CD4-positive, alpha-beta T cell (primary cell): ENCODE measurements around the gene MTHFD2. TPM values are rescaled to one million over a fixed set of nuclear protein-coding genes. Genes with fewer than 3 reads are reported as not detected.

Source experiments
- ATAC-seq: fragments of 200-7000 bp; cut with Tn5 transposase; one replicate; pipeline ENCODE4 v1.10.0; 2022; ENCODE audit warnings: mild to moderate bottlenecking; ENCODE audit not compliant: poor library complexity
- CTCF ChIA-PET: fragments of 350-600 bp; sonication (Branson Sonifier 250); formaldehyde crosslinking; loops from one replicate; lab custom pipeline; 2021; ENCODE audit warnings: antibody characterized with exemption, inconsistent platforms; lab: Charles Lee
- POLR2A ChIA-PET: fragments of 350-600 bp; sonication (Branson Sonifier 250); formaldehyde crosslinking; loops from one replicate; lab custom pipeline; 2021; ENCODE audit warnings: antibody characterized with exemption, inconsistent platforms; lab: Charles Lee
- DNase-seq, 14 experiments: peaks; one replicate each; pipeline ENCODE4 v3.0.0-alpha.2; 2013 to 2020; ENCODE audit warnings: mixed read lengths in 2 of 14
- H3K27ac ChIP-seq, 2 donors: one replicate each; pipeline versions ENCODE4 v1.5.1 to v1.7.0; 2013; ENCODE audit warnings: low read length in 2 of 2, low read depth in 1 of 2, mild to moderate bottlenecking in 1 of 2
- H3K27me3 ChIP-seq, 2 experiments: 1 replicate in 1 of 2; 2 replicates in 1 of 2; pipeline versions ENCODE4 v1.6.1 to v1.7.0; 2013; ENCODE audit warnings: low read length in 2 of 2, control low read depth in 1 of 2, mild to moderate bottlenecking in 1 of 2, moderate library complexity in 1 of 2; ENCODE audit not compliant: insufficient read depth in 2 of 2, control insufficient read depth in 1 of 2
- H3K36me3 ChIP-seq: one replicate; pipeline ENCODE4 v1.6.1; 2013; ENCODE audit warnings: low read length, control low read depth; ENCODE audit not compliant: insufficient read depth
- H3K4me1 ChIP-seq: one replicate; pipeline ENCODE4 v1.6.1; 2013; ENCODE audit warnings: low read length, control low read depth; ENCODE audit not compliant: insufficient read depth
- H3K4me3 ChIP-seq: one replicate; pipeline ENCODE4 v1.5.1; 2013; ENCODE audit warnings: mild to moderate bottlenecking, low read length, moderate library complexity
- H3K9me3 ChIP-seq, 2 experiments: 1 replicate in 1 of 2; 2 replicates in 1 of 2; pipeline versions ENCODE4 v1.6.1 to v1.7.0; 2013; ENCODE audit warnings: low read length in 2 of 2, mild to moderate bottlenecking in 2 of 2, control low read depth in 1 of 2, moderate library complexity in 1 of 2; ENCODE audit not compliant: control insufficient read depth in 1 of 2, insufficient read depth in 1 of 2
- H3K27ac Mint-ChIP-seq: one replicate; pipeline ENCODE4 v1.8.0; 2020; ENCODE audit warnings: mixed read lengths
- H3K27me3 Mint-ChIP-seq: one replicate; pipeline ENCODE4 v1.8.0; 2021; ENCODE audit warnings: mixed read lengths
- H3K36me3 Mint-ChIP-seq: one replicate; pipeline ENCODE4 v1.8.0; 2021; ENCODE audit warnings: low read depth, mixed read lengths
- H3K4me1 Mint-ChIP-seq: one replicate; pipeline ENCODE4 v1.8.0; 2021; ENCODE audit warnings: low read depth, mixed read lengths
- H3K4me3 Mint-ChIP-seq: one replicate; pipeline ENCODE4 v1.8.0; 2020; ENCODE audit warnings: mild to moderate bottlenecking, mixed read lengths
- H3K9me3 Mint-ChIP-seq: one replicate; pipeline ENCODE4 v1.8.0; 2020; ENCODE audit warnings: mixed read lengths
- intact Hi-C, 2 experiments: fragments of 100-400 bp; cut with DNase I in 1 of 2; cut with micrococcal nuclease in 1 of 2; formaldehyde crosslinking; loops; one replicate each; pipeline versions ENCODE4 v1.15.1 to v1.9.0; 2023 to 2025; cut with DNase I, micrococcal nuclease
- total RNA-seq, 174 experiments: library from RNA in 2 of 174; stranded (reverse) in 2 of 174; gene quantifications; one replicate each; pipeline ENCODE4 v1.2.3 and lab custom pipeline; 2021 to 2026
- TF ChIP-seq, protein P1 (sequence below): fragments of 200-600 bp; IDR thresholded peaks from one replicate; pipeline ENCODE4 v1.8.0; 2022; ENCODE audit warnings: antibody characterized with exemption, mild to moderate bottlenecking

The MTHFD2 gene
- total RNA-seq, 2 experiments from 2014 or later = 18.6 to 21.6 TPM

DNA sequence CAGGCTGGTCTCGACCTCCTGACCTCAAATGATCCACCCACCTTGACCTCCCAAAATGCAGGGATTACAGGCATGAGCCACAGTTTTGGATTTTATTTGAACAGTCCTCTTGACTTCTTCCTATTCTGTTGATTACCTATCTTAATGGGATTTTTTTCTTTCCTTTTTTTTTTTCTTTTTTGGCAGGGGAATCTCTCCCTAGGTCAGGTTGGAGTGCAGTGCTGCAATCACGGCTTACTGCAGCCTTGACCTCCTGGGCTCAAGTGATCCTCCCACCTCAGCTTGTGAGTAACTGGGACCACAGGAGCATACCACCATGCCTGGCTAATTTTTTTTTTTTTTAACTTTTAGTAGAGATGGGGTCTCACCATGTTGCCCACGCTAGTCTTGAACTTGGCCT, 2.8 kb downstream of the MTHFD2 start:
- H3K36me3 Mint-ChIP-seq = peaks cover 13% of the 10 kb centered on the region
- ChIA-PET CTCF (interaction anchor here (3.8 kb wide), 1 partner anchor 22 kb away, joined by 35 read pairs; the partner anchor contains the start of gene MOB1A), POLR2A (interaction anchor here (0.7 to 5.0 kb wide), 2 partner anchors 23 to 29 kb away, joined by 4 to 105 read pairs; partner anchors contain the start of gene MOB1A)
- peaks cover 46% of the 10 kb centered on the region for H3K4me1 ChIP-seq
- H3K27me3 ChIP-seq = no peaks in the 10 kb centered on the region
- TF ChIP-seq, protein P1, sequence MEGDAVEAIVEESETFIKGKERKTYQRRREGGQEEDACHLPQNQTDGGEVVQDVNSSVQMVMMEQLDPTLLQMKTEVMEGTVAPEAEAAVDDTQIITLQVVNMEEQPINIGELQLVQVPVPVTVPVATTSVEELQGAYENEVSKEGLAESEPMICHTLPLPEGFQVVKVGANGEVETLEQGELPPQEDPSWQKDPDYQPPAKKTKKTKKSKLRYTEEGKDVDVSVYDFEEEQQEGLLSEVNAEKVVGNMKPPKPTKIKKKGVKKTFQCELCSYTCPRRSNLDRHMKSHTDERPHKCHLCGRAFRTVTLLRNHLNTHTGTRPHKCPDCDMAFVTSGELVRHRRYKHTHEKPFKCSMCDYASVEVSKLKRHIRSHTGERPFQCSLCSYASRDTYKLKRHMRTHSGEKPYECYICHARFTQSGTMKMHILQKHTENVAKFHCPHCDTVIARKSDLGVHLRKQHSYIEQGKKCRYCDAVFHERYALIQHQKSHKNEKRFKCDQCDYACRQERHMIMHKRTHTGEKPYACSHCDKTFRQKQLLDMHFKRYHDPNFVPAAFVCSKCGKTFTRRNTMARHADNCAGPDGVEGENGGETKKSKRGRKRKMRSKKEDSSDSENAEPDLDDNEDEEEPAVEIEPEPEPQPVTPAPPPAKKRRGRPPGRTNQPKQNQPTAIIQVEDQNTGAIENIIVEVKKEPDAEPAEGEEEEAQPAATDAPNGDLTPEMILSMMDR = no peak
- H3K9me3 Mint-ChIP-seq = no peaks in the 10 kb centered on the region
- no peak overlapping the region for H3K27ac ChIP-seq
- ATAC-seq (no peak), DNase-seq (no peak)
- H3K9me3 ChIP-seq = no peaks in the 10 kb centered on the region
- H3K4me3 Mint-ChIP-seq = no peak overlapping the region
- H3K4me1 Mint-ChIP-seq = peaks cover 53% of the 10 kb centered on the region
- H3K4me3 ChIP-seq = no peak overlapping the region
- intact Hi-C loops = no loop called here
- H3K36me3 ChIP-seq = no peaks in the 10 kb centered on the region
- no peaks in the 10 kb centered on the region for H3K27me3 Mint-ChIP-seq
- peak overlapping the region; percentile 33 for H3K27ac Mint-ChIP-seq

DNA sequence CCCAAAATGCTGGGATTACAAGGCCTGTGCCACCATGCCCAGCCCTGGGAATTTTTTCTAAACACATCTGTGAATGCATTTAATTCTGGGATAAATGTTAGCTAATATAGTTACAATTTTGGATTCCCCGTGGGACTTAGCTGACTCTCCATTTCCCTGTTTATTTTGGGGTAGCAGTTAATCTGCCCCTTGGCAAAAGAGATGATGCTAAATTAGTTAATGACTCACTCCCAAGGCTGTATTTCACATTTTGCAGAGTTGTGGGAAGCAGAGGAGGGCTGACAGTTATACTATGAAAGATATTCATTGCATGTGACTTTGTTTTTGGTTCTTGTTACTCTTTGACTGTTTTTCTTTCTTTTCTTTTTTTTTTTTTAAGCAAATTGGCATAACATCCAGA, 3.2 kb downstream of the MTHFD2 start:
- H3K27me3 Mint-ChIP-seq = no peaks in the 10 kb centered on the region
- H3K4me3 Mint-ChIP-seq = peak overlapping the region; percentile 38
- DNase-seq = no peak
- H3K9me3 Mint-ChIP-seq = no peaks in the 10 kb centered on the region
- peak overlapping the region; percentile 33 for H3K27ac Mint-ChIP-seq
- no peak overlapping the region for H3K4me3 ChIP-seq
- TF ChIP-seq, protein P1 = no peak
- no peak overlapping the region for H3K27ac ChIP-seq
- no peaks in the 10 kb centered on the region for H3K27me3 ChIP-seq
- CTCF ChIA-PET = no interaction called here
- H3K36me3 ChIP-seq = no peaks in the 10 kb centered on the region
- peaks cover 16% of the 10 kb centered on the region for H3K36me3 Mint-ChIP-seq
- H3K9me3 ChIP-seq = no peaks in the 10 kb centered on the region
- ATAC-seq = no peak
- intact Hi-C loops = no loop called here
- POLR2A ChIA-PET = interaction anchor here (0.7 kb wide), 2 partner anchors 23 to 29 kb away, joined by 4 read pairs; no protein-coding TSS in a partner anchor
- H3K4me1 ChIP-seq = peaks cover 50% of the 10 kb centered on the region
- H3K4me1 Mint-ChIP-seq = peaks cover 57% of the 10 kb centered on the region

DNA sequence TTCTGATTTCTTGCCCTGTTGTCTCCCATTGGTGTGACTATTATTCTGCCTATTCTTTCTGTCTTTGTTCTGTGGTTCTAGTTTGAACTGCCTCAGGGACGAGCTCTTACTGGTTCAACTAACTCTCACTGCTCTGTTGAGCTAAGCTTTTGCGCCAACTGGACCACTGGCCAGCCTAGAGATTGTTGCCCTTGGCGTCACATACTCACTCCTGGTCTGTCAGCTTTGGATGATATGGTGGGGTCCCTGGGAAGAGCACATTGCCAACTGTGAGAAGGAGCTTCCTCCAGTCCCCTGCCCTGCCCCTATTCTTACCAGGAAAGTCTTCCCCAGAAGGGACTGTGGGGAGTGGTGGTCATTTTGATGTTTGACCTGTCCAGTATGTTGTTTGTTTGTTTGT, 6.0 kb downstream of the MTHFD2 start:
- Mint-ChIP-seq H3K36me3 (peaks cover 27% of the 10 kb centered on the region), H3K4me1 (peaks cover 57% of the 10 kb centered on the region), H3K27ac (peak overlapping the region; percentile 95), H3K9me3 (no peaks in the 10 kb centered on the region), H3K4me3 (no peak overlapping the region), H3K27me3 (no peaks in the 10 kb centered on the region)
- CTCF ChIA-PET = no interaction called here
- POLR2A ChIA-PET = interaction anchor here (1.7 to 4.5 kb wide), 2 partner anchors 12 to 26 kb away, joined by 4 to 56 read pairs; partner anchors contain the start of gene MOB1A
- DNase-seq = no peak
- Histone ChIP-seq H3K9me3 (no peaks in the 10 kb centered on the region), H3K36me3 (peaks cover 10% of the 10 kb centered on the region), H3K27me3 (no peaks in the 10 kb centered on the region), H3K4me3 (no peak overlapping the region), H3K4me1 (peaks cover 43% of the 10 kb centered on the region), H3K27ac (peak overlapping the region in 1 of 2 donors; percentile 17)
- intact Hi-C loops = no loop called here
- no peak for ATAC-seq
- TF ChIP-seq, protein P1 = no peak
